Activated CD4-positive, alpha-beta T cell treated with anti-CD3 and anti-CD28 coated beads for 36 hours (primary cell): ENCODE data around the gene ACVR2A. TPM values are rescaled to one million over a fixed set of nuclear protein-coding genes. Genes with fewer than 3 reads are reported as not detected.

ENCODE experiments used
- ATAC-seq: fragments of 200-7000 bp; cut with Tn5 transposase; one replicate; pipeline ENCODE4 v1.10.0; 2021; ENCODE audit warnings: mild to moderate bottlenecking, moderate library complexity
- CTCF ChIA-PET: fragments of 350-600 bp; sonication (Branson Sonifier 250); formaldehyde crosslinking; loops from one replicate; lab custom pipeline; 2021; ENCODE audit warnings: antibody characterized with exemption; lab: Charles Lee
- POLR2A ChIA-PET: fragments of 350-600 bp; sonication (Branson Sonifier 250); formaldehyde crosslinking; loops from one replicate; lab custom pipeline; 2021; ENCODE audit warnings: antibody characterized with exemption, inconsistent platforms; lab: Charles Lee
- DNase-seq: peaks from one replicate; pipeline ENCODE4 v3.0.0-alpha.2; 2020
- H3K27ac Mint-ChIP-seq: one replicate; pipeline ENCODE4 v1.8.0; 2021; ENCODE audit warnings: mixed read lengths
- H3K27me3 Mint-ChIP-seq: one replicate; pipeline ENCODE4 v1.8.0; 2021; ENCODE audit warnings: mixed read lengths
- H3K36me3 Mint-ChIP-seq: one replicate; pipeline ENCODE4 v1.8.0; 2021; ENCODE audit warnings: low read depth, mixed read lengths
- H3K4me1 Mint-ChIP-seq: one replicate; pipeline ENCODE4 v1.8.0; 2021; ENCODE audit warnings: mixed read lengths
- H3K4me3 Mint-ChIP-seq: one replicate; pipeline ENCODE4 v1.8.0; 2021; ENCODE audit warnings: mild to moderate bottlenecking, moderate library complexity, mixed read lengths
- H3K9me3 Mint-ChIP-seq: one replicate; pipeline ENCODE4 v1.8.0; 2021; ENCODE audit warnings: low read depth, mixed read lengths
- intact Hi-C, 2 experiments: fragments of 100-400 bp; cut with DNase I in 1 of 2; cut with micrococcal nuclease in 1 of 2; formaldehyde crosslinking; loops; one replicate each; pipeline versions ENCODE4 v1.14.2 to v1.15.1; 2022 to 2024; cut with DNase I, micrococcal nuclease
- total RNA-seq, 2 experiments: library from RNA; stranded (reverse); gene quantifications; one replicate each; pipeline ENCODE4 v1.2.3, GENCODE V29; 2021

Gene ACVR2A
- total RNA-seq, 2 experiments from 2014 or later, result 3.5 TPM

- Mint-ChIP-seq H3K27me3 (no peaks in the 10 kb centered on the region), H3K4me1 (peaks cover 34% of the 10 kb centered on the region), H3K9me3 (no peaks in the 10 kb centered on the region), H3K36me3 (no peaks in the 10 kb centered on the region), H3K4me3 (no peak overlapping the region), H3K27ac (peak overlapping the region; percentile 4)
- intact Hi-C loops, result no loop called here
- ChIA-PET POLR2A (no interaction called here), CTCF (interaction anchor here (1.4 kb wide), 1 partner anchor 31 kb away, joined by 5 read pairs; no protein-coding TSS in a partner anchor)
- peak; percentile 23 for ATAC-seq
- DNase-seq, result no peak
Measured at GRCh38 chr2:147884830-147885229, 40.0 kb downstream of the ACVR2A start.

GRCh38 chr2:147886136-147886535 is 41.3 kb downstream of the ACVR2A start:
- ATAC-seq (no peak), DNase-seq (no peak)
- Mint-ChIP-seq H3K4me3 (no peak overlapping the region), H3K4me1 (peaks cover 27% of the 10 kb centered on the region), H3K9me3 (no peaks in the 10 kb centered on the region), H3K36me3 (no peaks in the 10 kb centered on the region), H3K27ac (no peak overlapping the region), H3K27me3 (no peaks in the 10 kb centered on the region)
- POLR2A ChIA-PET, result no interaction called here
- CTCF ChIA-PET, result interaction anchor here (2.0 kb wide), 1 partner anchor 25 kb away, joined by 6 read pairs; no protein-coding TSS in a partner anchor
- intact Hi-C loops, result no loop called here

DNA sequence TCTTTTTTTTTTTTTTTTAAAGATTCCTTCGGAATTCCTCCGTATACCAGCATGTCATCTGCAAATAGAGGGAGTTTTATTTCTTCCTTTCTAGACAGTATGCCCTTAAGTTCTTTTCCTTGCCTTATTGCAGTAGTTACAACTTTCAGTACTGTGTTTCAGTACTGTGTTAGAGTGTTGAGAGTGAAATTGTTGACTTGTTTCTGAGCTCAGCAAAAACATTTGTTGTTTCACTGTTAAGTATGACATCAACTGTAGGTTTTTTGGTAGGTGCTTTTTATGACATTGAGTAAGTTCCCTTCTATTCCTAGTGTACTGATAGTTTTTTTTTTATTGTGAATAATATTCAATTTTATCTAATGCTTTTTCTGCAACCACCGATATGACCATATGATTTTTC is 43.9 kb downstream of the ACVR2A start:
- POLR2A ChIA-PET, result no interaction called here
- intact Hi-C loops, result no loop called here
- no peaks in the 10 kb centered on the region for H3K9me3 Mint-ChIP-seq
- H3K4me3 Mint-ChIP-seq, result no peak overlapping the region
- no peak overlapping the region for H3K27ac Mint-ChIP-seq
- CTCF ChIA-PET, result interaction anchor here (0.9 kb wide), 1 partner anchor 842 kb away, joined by 6 read pairs; no protein-coding TSS in a partner anchor
- peaks cover 1% of the 10 kb centered on the region for H3K36me3 Mint-ChIP-seq
- H3K4me1 Mint-ChIP-seq, result peaks cover 26% of the 10 kb centered on the region
- ATAC-seq (peak; percentile 30), DNase-seq (no peak)
- H3K27me3 Mint-ChIP-seq, result no peaks in the 10 kb centered on the region

DNA sequence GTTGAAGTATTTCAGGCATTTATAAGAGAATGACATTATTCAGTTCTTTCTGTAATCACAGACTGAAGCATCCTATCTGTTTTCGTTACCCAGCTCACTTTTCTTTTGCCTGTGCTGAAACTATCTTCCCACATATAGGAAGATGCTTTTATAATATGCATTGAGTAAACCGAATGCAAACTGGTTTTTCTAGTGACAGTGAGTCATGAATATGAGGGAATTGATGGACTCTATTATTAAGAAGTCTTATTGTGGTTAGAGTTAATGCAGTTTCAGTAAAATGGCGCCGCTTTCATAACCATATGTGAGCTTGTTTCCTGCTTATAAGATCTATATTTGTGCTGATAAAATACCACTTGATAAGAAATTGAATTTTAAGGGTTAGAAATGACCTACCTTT is 59.2 kb downstream of the ACVR2A start:
- H3K4me1 Mint-ChIP-seq, result peaks cover 5% of the 10 kb centered on the region
- H3K27ac Mint-ChIP-seq, result no peak overlapping the region
- no peak for ATAC-seq
- H3K36me3 Mint-ChIP-seq, result peaks cover 13% of the 10 kb centered on the region
- H3K27me3 Mint-ChIP-seq, result no peaks in the 10 kb centered on the region
- intact Hi-C loops, result no loop called here
- no peak for DNase-seq
- CTCF ChIA-PET, result no interaction called here
- H3K9me3 Mint-ChIP-seq, result no peaks in the 10 kb centered on the region
- no peak overlapping the region for H3K4me3 Mint-ChIP-seq
- POLR2A ChIA-PET, result no interaction called here

- ChIA-PET POLR2A (no interaction called here), CTCF (interaction anchor here (0.9 to 5.5 kb wide), 5 partner anchors 10 to 864 kb away, joined by 3 to 60 read pairs (median 4); no protein-coding TSS in a partner anchor)
- Mint-ChIP-seq H3K27ac (no peak overlapping the region), H3K4me1 (peaks cover 3% of the 10 kb centered on the region), H3K27me3 (no peaks in the 10 kb centered on the region), H3K9me3 (no peaks in the 10 kb centered on the region), H3K36me3 (peaks cover 10% of the 10 kb centered on the region), H3K4me3 (no peak overlapping the region)
- ATAC-seq (no peak), DNase-seq (no peak)
- intact Hi-C loops, result no loop called here
Measured at GRCh38 chr2:147909178-147909577, 64.3 kb downstream of the ACVR2A start.

GRCh38 chr2:147910990-147911473 is 66.2 kb downstream of the ACVR2A start:
- ATAC-seq (no peak), DNase-seq (peak; percentile 29)
- ChIA-PET CTCF (interaction anchor here (0.6 to 5.5 kb wide), 25 partner anchors 9 to 1177 kb away, joined by 3 to 60 read pairs (median 4); no protein-coding TSS in a partner anchor), POLR2A (no interaction called here)
- Mint-ChIP-seq H3K27me3 (no peaks in the 10 kb centered on the region), H3K36me3 (peaks cover 10% of the 10 kb centered on the region), H3K27ac (no peak overlapping the region), H3K4me1 (no peaks in the 10 kb centered on the region), H3K4me3 (no peak overlapping the region), H3K9me3 (no peaks in the 10 kb centered on the region)
- intact Hi-C loops, result loop anchor here (1.0 to 10.0 kb wide), 8 partner anchors 66 to 1179 kb away; partner anchors contain the start of gene ACVR2A (in 1 of the 2)

DNA sequence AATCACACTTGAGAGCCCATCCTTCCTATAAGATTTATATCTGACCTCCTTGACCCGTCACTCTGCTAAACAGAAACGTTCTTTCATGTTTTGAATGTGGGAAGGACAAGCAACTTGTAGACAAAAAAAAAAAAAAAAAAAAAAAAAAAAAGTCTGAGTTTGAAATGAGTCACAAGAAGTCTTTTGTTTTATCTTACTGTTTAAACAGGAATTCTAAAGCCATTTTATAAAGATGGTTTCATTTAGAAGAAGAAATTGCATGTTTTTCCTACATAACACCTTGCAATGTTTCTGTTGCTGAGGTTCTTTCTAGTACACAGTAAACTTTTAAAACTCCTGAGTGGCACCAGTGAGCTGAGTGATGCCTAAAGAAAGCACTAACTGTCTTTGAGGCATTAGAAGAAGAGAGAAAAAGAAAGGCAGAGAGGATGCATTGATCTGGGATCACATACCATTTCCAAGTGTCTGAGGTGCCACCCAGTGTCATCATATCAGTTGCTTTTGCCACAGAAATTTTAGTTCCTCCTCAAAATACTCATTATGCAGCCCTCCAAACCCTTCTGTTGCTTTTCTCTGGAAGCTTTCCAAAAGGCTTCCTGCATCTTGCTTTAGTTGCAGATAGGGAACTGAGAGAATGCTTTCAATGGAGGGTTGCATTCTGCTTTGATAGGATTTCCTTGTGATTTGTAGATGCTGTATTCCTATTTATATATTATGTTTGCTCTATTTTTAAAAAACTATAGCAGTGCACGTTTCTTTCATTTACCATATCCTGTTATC is 69.1 kb downstream of the ACVR2A start:
- POLR2A ChIA-PET, result no interaction called here
- intact Hi-C loops, result loop anchor here (5.0 to 10.0 kb wide), 4 partner anchors 582 to 1182 kb away; no protein-coding TSS in a partner anchor
- no peaks in the 10 kb centered on the region for H3K27me3 Mint-ChIP-seq
- H3K4me3 Mint-ChIP-seq, result no peak overlapping the region
- ATAC-seq (no peak), DNase-seq (no peak)
- CTCF ChIA-PET, result interaction anchor here (0.7 to 5.5 kb wide), 2 partner anchors 20 to 831 kb away, joined by 3 to 60 read pairs; no protein-coding TSS in a partner anchor
- H3K4me1 Mint-ChIP-seq, result no peaks in the 10 kb centered on the region
- H3K36me3 Mint-ChIP-seq, result no peaks in the 10 kb centered on the region
- H3K27ac Mint-ChIP-seq, result no peak overlapping the region
- no peaks in the 10 kb centered on the region for H3K9me3 Mint-ChIP-seq

GRCh38 chr2:147916067-147916466 is 71.2 kb downstream of the ACVR2A start:
- DNase-seq (no peak), ATAC-seq (no peak)
- intact Hi-C loops, result loop anchor here in 1 of 2 experiments (10.0 kb wide), 1 partner anchor 1181 kb away; no protein-coding TSS in a partner anchor
- no peak overlapping the region for H3K27ac Mint-ChIP-seq
- H3K27me3 Mint-ChIP-seq, result no peaks in the 10 kb centered on the region
- no peaks in the 10 kb centered on the region for H3K4me1 Mint-ChIP-seq
- peaks cover 2% of the 10 kb centered on the region for H3K36me3 Mint-ChIP-seq
- POLR2A ChIA-PET, result no interaction called here
- H3K4me3 Mint-ChIP-seq, result no peak overlapping the region
- CTCF ChIA-PET, result interaction anchor here (0.6 to 1.3 kb wide), 2 partner anchors 32 to 55 kb away, joined by 3 to 5 read pairs; no protein-coding TSS in a partner anchor
- H3K9me3 Mint-ChIP-seq, result no peaks in the 10 kb centered on the region

- CTCF ChIA-PET, result no interaction called here
- H3K4me3 Mint-ChIP-seq, result no peak overlapping the region
- no peak overlapping the region for H3K27ac Mint-ChIP-seq
- H3K36me3 Mint-ChIP-seq, result peaks cover 2% of the 10 kb centered on the region
- no peaks in the 10 kb centered on the region for H3K9me3 Mint-ChIP-seq
- intact Hi-C loops, result loop anchor here in 1 of 2 experiments (10.0 kb wide), 1 partner anchor 1182 kb away; no protein-coding TSS in a partner anchor
- H3K27me3 Mint-ChIP-seq, result no peaks in the 10 kb centered on the region
- POLR2A ChIA-PET, result no interaction called here
- no peak for ATAC-seq
- no peaks in the 10 kb centered on the region for H3K4me1 Mint-ChIP-seq
- DNase-seq, result no peak
Measured at GRCh38 chr2:147916723-147917122, 71.9 kb downstream of the ACVR2A start.

DNA sequence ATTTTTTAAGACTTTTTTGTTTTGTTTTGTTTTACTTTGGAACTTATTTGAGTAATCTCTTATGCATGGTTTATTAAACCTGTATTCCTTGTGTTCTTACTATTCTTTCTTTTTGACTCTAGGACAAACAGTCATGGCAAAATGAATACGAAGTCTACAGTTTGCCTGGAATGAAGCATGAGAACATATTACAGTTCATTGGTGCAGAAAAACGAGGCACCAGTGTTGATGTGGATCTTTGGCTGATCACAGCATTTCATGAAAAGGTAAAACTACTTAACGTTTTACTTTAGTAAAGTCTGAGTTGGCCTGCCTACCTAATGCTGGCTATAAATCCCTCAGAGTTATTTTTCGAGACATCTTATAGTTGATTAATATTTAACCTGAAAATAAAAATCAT is 72.3 kb downstream of the ACVR2A start:
- Mint-ChIP-seq H3K36me3 (peaks cover 2% of the 10 kb centered on the region), H3K27me3 (no peaks in the 10 kb centered on the region), H3K4me1 (no peaks in the 10 kb centered on the region), H3K27ac (no peak overlapping the region), H3K9me3 (no peaks in the 10 kb centered on the region), H3K4me3 (no peak overlapping the region)
- CTCF ChIA-PET, result no interaction called here
- POLR2A ChIA-PET, result no interaction called here
- DNase-seq (no peak), ATAC-seq (no peak)
- intact Hi-C loops, result loop anchor here in 1 of 2 experiments (10.0 kb wide), 1 partner anchor 1182 kb away; no protein-coding TSS in a partner anchor

DNA sequence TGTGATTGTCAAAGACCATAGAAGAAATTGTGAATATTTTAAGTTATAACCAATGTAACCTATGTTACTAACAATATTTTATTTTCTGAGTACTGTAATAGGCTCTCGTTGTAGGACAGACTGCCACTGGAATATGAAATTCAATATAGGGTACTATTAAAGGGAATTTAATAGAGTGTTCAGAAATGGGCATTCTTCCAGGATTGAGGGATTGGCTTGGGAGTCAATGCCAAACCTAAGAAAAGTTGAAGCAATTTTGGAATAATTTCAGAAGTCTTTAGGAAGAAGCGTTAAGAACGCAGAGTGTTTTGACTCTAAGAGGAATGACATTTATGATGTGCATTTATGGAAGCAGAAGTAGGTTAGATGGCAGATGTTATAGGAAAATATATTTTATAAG is 79.0 kb downstream of the ACVR2A start:
- POLR2A ChIA-PET, result no interaction called here
- CTCF ChIA-PET, result no interaction called here
- no peak for ATAC-seq
- Mint-ChIP-seq H3K36me3 (peaks cover 7% of the 10 kb centered on the region), H3K27me3 (no peaks in the 10 kb centered on the region), H3K9me3 (no peaks in the 10 kb centered on the region), H3K4me1 (peaks cover 14% of the 10 kb centered on the region), H3K4me3 (no peak overlapping the region), H3K27ac (no peak overlapping the region)
- DNase-seq, result no peak
- intact Hi-C loops, result no loop called here
